ENCODE data around the gene ADAM11.

GRCh38 chr17:44751806-44752205, 7.0 kb upstream of the ADAM11 start:
- TF ChIP-seq POLR2A (IDR thresholded peaks at IDR 0.05) = no peak
- TF ChIP-seq, protein P1, sequence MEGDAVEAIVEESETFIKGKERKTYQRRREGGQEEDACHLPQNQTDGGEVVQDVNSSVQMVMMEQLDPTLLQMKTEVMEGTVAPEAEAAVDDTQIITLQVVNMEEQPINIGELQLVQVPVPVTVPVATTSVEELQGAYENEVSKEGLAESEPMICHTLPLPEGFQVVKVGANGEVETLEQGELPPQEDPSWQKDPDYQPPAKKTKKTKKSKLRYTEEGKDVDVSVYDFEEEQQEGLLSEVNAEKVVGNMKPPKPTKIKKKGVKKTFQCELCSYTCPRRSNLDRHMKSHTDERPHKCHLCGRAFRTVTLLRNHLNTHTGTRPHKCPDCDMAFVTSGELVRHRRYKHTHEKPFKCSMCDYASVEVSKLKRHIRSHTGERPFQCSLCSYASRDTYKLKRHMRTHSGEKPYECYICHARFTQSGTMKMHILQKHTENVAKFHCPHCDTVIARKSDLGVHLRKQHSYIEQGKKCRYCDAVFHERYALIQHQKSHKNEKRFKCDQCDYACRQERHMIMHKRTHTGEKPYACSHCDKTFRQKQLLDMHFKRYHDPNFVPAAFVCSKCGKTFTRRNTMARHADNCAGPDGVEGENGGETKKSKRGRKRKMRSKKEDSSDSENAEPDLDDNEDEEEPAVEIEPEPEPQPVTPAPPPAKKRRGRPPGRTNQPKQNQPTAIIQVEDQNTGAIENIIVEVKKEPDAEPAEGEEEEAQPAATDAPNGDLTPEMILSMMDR (IDR thresholded peaks at IDR 0.05) = no peak
- TF ChIP-seq EP300 (IDR thresholded peaks at IDR 0.05) = no peak
